Measurements from ENCODE around the gene ZBTB46.

The ZBTB46 gene

DNA sequence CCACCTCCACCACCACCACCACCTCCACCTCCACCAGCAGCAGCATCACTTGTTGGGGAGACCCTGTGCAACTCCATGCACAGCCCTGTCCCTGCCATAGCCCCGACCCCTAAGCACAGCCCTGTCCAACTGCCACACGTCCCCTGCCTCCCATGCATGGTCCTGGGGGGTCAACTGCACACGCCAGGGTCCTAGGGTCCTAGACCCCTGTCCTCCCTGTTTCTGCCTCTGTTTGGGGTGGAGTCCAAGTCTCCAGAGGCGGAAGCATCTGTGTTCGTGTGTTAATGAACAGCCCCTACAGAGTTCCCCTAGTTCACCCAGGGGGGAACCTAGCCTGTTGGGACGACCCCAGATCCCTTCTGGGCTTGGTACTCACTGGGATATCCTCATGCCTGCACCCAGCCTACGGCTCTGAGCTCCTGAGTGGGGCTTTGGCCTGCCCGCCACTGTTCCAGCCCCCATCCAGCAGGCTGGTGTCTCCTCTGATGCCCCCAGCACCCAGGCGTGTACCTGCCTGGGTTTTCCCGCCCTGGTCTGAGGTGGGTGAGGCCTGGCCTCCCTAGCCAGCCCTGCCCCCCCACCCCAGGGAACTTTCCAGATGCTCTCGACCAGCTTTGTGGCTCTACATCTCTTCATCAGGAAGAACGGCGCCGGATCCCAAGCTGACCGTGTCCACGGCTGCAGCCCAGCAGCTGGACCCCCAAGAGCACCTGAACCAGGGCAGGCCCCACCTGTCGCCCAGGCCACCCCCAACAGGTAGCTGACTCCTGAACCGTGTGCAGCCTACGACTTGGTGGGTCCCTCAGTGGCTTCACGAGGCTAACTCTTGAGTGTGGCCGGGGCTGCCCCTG is 137.1 kb downstream of the ZBTB46 start:
- DNase-seq (ENCODE audit: insufficient read length, low spot score) (no peak), FAIRE-seq (no peak)
- TF ChIP-seq, protein P1, sequence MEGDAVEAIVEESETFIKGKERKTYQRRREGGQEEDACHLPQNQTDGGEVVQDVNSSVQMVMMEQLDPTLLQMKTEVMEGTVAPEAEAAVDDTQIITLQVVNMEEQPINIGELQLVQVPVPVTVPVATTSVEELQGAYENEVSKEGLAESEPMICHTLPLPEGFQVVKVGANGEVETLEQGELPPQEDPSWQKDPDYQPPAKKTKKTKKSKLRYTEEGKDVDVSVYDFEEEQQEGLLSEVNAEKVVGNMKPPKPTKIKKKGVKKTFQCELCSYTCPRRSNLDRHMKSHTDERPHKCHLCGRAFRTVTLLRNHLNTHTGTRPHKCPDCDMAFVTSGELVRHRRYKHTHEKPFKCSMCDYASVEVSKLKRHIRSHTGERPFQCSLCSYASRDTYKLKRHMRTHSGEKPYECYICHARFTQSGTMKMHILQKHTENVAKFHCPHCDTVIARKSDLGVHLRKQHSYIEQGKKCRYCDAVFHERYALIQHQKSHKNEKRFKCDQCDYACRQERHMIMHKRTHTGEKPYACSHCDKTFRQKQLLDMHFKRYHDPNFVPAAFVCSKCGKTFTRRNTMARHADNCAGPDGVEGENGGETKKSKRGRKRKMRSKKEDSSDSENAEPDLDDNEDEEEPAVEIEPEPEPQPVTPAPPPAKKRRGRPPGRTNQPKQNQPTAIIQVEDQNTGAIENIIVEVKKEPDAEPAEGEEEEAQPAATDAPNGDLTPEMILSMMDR (IDR thresholded peaks at IDR 0.05; ENCODE audit: insufficient read depth, missing control alignments), result no peak
